GM11168 (cell line): Measurements from ENCODE around the gene C11orf52.
"Not testable (repeated sequence)": the region's sequence is repeated elsewhere in the genome, so short reads cannot be mapped to it uniquely, and the experiment has no call there.

ENCODE experiments used
- in situ Hi-C: fragments of 300-500 bp; cut with MboI; formaldehyde crosslinking; loops from one replicate; pipeline ENCODE4 v1.12.0; 2022; ENCODE audit warnings: low sequenced_read_pairs; ENCODE audit not compliant: unreplicated experiment

Gene C11orf52

DNA sequence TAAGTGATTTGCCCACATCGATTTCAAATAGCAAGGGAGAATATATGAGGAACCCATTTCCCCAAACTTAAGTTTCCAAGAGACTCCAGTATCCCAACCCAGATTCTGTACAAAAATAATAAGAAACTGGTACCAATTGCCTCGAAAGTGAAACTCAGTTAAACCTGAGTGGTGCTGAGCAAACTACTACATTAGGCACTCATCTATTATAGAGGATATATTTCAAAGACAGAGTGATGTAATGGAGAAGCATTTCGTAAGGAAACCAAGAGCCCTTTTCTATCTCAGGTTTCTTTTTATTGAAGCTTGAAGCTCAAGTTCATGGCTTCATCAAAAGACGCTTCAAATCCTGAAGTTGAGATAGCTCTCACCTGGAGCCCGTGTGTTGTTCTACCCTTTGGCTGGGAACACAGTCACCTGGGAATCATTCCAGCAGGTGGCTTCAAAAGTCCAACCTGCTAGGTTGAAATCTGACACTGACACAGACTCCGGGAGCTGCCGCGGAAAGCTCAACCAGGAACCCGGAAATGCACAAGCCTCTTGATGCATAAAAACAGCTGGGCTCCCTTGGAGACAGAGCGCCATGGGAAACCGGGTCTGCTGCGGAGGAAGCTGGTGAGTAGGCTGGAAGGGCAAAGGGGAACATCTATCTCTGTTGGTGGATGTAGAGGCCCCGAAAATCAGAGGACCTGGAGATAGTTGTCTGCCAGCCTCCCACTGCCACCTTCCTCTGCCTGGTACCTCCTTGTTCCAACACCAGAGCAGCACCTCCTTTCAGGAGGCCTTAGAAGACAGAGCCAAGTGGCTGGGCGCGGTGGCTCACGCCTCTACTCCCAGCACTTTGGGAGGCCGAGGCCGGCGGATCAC lies at the start of gene C11orf52:
Gene C11orf52 (plus strand): TSS at position 524 of the 867 bp plus-strand sequence. CDS start 60 bp downstream, at position 584.
- in situ Hi-C loops, result no loop called here

GRCh38 chr11:111870113-111870512 lies 48.6 kb upstream of the C11orf52 start:
- in situ Hi-C loops, result no loop called here

- in situ Hi-C loops, result no loop called here
Measured at GRCh38 chr11:111870522-111870885, 48.2 kb upstream of the C11orf52 start.

- in situ Hi-C loops, result no loop called here
Measured at GRCh38 chr11:111870886-111871692, 47.6 kb upstream of the C11orf52 start, which contains the start of gene ALG9. Gene ALG9 (minus strand): TSS chr11:111871581. CDS start chr11:111871482, 99 bp downstream.

DNA sequence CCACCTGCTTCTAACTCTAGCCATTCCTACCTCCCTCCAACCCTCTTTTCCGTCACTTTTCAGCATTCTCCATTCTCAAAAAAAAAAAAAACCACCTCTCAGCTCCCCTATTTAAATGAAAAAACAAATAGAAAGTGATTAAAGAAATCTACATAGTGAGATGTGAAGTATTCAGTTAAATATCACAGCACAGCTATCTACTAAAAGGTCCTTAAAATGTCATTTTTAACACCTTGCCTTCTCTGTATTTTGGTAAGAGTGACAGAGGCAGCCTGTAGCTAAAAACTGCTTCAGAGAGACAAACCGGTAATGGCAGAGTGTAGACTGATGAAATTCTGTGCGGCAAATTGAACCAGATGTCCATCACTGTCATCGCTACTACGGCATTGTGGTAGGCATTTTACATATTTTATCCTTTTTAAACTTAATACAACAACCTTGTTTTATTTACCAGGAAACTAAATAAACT lies 47.0 kb upstream of the C11orf52 start:
- in situ Hi-C loops, result no loop called here

DNA sequence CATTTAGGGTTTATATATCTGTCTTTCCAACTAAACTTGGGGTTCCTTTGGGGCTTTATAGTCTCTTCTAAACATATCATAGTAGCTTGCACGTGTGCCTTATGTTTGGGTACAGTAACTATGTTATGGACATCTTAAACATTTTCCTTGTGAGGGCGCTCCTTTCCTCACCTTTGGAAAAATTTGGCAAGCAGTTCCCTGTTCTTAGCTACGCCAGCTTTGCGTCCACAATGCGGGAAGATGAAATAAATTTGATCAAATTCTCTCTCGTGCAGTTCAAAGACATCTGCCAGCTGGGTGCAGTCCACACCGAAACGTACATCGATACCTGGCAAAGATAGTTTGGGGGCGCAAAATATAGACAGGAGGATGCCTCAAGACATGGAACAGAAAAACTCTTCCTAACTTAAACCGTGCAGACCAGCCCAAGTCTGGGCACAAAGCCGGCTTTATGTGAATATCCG lies 40.3 kb upstream of the C11orf52 start:
- in situ Hi-C loops, result no loop called here

DNA sequence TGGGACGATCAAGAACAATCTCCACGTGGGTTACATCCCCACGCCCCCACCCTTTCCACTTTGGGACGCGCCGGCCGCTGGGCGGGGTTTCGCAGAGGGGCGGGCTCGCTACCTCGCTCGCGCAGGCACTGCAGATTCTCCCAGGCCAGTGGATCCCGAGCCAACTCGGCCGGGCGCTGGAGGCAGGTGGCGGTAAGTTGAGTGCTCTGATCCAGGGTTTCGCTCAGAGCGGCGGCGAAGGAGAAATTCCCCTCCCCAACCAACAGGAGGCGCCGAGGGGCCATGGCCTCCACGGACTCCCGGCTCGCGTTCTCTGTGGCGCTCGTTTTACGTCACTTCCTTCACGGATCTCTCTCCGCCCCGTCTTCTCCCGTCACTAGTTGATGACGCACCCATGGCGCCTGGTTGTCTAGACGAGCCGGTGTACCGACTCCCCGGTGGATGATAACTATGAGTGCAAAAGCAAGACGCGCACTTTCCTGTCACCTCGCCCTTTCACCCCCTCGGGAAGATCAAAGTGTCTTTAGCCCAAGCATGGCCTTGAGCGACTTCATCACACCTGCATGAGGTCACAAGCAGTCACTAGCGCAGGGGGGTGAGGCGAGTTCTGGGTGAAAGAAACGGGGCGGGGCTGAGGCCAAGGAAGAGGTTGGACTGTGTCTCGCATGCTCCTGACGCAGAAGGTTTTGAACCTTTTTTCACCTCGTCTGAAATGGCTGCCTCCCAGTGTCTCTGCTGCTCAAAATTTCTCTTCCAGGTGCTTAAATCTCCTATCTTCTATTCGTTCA lies 39.7 kb upstream of the C11orf52 start, which contains the start of the genes CFAP68 and FDXACB1:
Gene CFAP68 (plus strand): TSS at position 693 of the 788 bp plus-strand sequence. CDS start 20 bp downstream, at position 713.
Gene FDXACB1 (minus strand): TSS at position 317 of the 788 bp plus-strand sequence. CDS start 33 bp downstream, at position 284.
- in situ Hi-C loops, result no loop called here

DNA sequence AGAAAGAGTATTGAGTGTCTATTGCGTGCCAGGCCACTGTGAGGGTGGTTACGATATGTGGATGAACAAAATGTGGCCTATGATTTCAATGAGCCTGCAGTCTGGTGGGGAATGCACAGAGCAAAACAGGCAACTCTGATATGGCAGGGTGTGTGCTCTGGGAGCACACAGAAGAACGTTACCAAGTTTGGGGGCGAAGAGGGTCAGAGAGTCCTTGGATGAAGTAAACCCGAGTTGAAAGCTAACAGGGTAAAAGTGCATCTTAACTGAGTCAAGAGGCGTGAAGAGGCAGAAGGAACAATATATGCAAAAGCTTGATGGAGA lies 39.1 kb upstream of the C11orf52 start:
- in situ Hi-C loops, result no loop called here

DNA sequence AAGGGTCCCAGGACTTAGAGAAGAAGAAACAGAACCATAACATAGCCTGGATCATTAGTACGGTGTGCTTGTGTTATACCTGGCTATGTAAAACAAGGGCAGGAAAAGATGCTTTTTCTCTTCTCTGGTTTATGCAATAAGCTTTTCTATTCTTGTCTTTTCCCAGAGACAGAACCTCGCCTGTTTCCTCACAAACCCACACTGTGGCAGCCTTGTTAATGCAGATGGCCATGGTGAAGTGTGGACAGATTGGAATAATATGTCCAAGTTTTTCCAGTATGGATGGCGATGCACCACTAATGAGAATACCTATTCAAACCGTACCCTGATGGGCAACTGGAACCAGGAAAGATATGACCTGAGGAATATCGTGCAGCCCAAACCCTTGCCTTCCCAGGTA lies 36.5 kb upstream of the C11orf52 start:
- in situ Hi-C loops, result no loop called here

- in situ Hi-C loops, result not testable (repeated sequence)
Measured at GRCh38 chr11:111885053-111885452, 33.7 kb upstream of the C11orf52 start.

GRCh38 chr11:111886032-111886431 lies 32.7 kb upstream of the C11orf52 start:
- in situ Hi-C loops, result no loop called here

GRCh38 chr11:111886844-111887243 lies 31.9 kb upstream of the C11orf52 start:
- in situ Hi-C loops, result no loop called here

GRCh38 chr11:111905411-111905810 lies 13.3 kb upstream of the C11orf52 start:
- in situ Hi-C loops, result no loop called here

DNA sequence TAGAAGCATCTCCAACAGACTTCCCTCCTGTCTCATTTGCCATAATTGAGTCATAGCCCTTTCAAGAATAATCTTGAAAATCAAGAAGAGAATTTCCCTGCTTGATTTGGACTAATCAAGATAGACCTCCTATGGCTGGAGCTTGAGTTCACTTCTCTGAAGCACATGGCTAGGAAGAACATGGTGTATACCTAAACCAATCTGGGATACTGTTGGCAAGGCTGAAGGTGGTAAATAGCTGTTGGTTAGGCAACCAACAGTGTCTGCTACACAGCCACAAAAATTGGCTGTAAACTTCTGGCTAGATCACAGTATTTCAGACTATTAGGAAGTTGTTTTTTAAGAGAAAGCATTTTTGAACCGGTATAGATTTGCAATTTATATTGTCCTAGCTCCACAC lies 12.0 kb upstream of the C11orf52 start:
- in situ Hi-C loops, result no loop called here

DNA sequence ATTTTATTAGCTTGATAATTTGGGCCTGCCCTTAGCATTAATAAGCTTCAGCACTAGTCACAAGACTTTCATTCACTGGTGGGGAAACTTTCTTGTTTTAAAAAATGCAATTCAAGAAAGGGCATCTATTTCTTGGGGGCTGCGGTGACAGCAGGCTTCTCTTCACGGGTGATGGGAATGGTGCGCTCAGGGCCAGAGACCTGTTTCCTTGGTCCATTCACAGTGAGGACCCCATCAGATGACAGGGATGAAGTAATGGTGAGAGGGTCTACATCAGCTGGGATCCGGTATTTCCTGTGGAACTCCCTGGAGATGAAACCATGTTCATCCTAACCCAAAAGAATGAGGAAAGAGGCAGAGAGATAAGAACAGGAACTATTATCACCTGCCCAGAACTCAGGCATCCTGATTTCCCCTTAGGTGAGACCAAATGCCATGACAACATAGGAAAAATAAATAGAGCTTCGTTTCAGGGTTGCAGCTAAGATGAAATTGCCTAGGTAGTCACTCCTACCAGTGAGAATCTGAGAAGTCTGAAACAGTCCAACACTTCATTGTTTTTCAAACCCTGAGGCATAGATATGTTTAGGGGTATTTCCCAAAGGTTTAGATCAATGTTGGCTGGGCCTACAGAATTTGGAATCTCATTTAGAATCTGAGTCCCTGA lies 9.9 kb upstream of the C11orf52 start:
- in situ Hi-C loops, result no loop called here

- in situ Hi-C loops, result no loop called here
Measured at GRCh38 chr11:111909378-111909777, 9.3 kb upstream of the C11orf52 start.

- in situ Hi-C loops, result no loop called here
Measured at GRCh38 chr11:111910676-111911562, 7.8 kb upstream of the C11orf52 start.

GRCh38 chr11:111911563-111912401 lies 6.9 kb upstream of the C11orf52 start, which contains the start of gene CRYAB:
Gene CRYAB (minus strand): TSS chr11:111911770. CDS start chr11:111911724, 46 bp downstream.
- in situ Hi-C loops, result no loop called here
